OCI-LY3 (cell line): ENCODE results near the gene NAT10.

Experiments
- H2AFZ ChIP-seq: fragments of 200-600, 300-600 bp; shearing (Covaris generic); 2 replicates; pipeline ENCODE4 v1.6.0; 2014; ENCODE audit warnings: antibody characterized with exemption, low read depth, low read length
- H3K27ac ChIP-seq: fragments of 200-600, 300-600 bp; sonication (generic); 2 replicates; pipeline ENCODE4 v1.5.1; 2014; ENCODE audit warnings: mild to moderate bottlenecking, low read length, moderate library complexity, mixed read lengths
- H3K27me3 ChIP-seq: fragments of 200-600, 300-600 bp; sonication (generic); 2 replicates; pipeline ENCODE4 v1.6.1; 2014; ENCODE audit warnings: low read depth, low read length, mixed read lengths
- H3K36me3 ChIP-seq: fragments of 200-600, 300-600 bp; sonication (generic); replicated peaks from 2 replicates; pipeline ENCODE3; 2014; ENCODE audit warnings: low read depth, low read length, mixed read lengths
- H3K4me1 ChIP-seq: fragments of 300-600, 200-600 bp; sonication (generic); 2 replicates; pipeline ENCODE4 v1.6.1; 2014; ENCODE audit warnings: low read length, mixed read lengths
- H3K4me2 ChIP-seq: fragments of 200-600, 300-600 bp; sonication (generic); 2 replicates; pipeline ENCODE4 v1.6.1; 2014; ENCODE audit warnings: low read length, mixed read lengths
- H3K4me3 ChIP-seq: fragments of 300-600, 200-600 bp; sonication (generic); 2 replicates; pipeline ENCODE4 v1.5.1; 2014; ENCODE audit warnings: antibody characterized with exemption, mild to moderate bottlenecking, low read length, moderate library complexity
- H3K79me2 ChIP-seq: fragments of 300-600, 200-600 bp; shearing (Covaris generic); 2 replicates; pipeline ENCODE4 v1.6.1; 2014; ENCODE audit warnings: mild to moderate bottlenecking, low read length, mixed read lengths
- H3K9ac ChIP-seq: fragments of 300-600, 200-600 bp; shearing (Covaris generic); 2 replicates; pipeline ENCODE4 v1.6.0; 2014; ENCODE audit warnings: mild to moderate bottlenecking, low read length, moderate library complexity
- H3K9me3 ChIP-seq: fragments of 200-600, 300-600 bp; shearing (Covaris generic); 2 replicates; pipeline ENCODE4 v1.6.1; 2014; ENCODE audit warnings: low read length, mixed read lengths; ENCODE audit not compliant: insufficient read depth
- H4K20me1 ChIP-seq: fragments of 200-600, 300-600 bp; sonication (generic); 2 replicates; pipeline ENCODE4 v1.6.1; 2016; ENCODE audit warnings: low read length, mixed read lengths; ENCODE audit not compliant: insufficient read depth
- CTCF ChIP-seq: fragments of 200-600, 300-600 bp; sonication (generic); IDR thresholded peaks from 2 replicates; pipeline ENCODE4 v1.5.1; 2014; ENCODE audit warnings: antibody characterized with exemption, low read length, low read depth
- EZH2phosphoT487 ChIP-seq: fragments of 200-600 bp; shearing (Covaris generic); IDR thresholded peaks from 2 replicates; pipeline ENCODE4 v1.6.1; 2018; ENCODE audit warnings: antibody characterized with exemption, mixed run types, low read depth

Gene NAT10

GRCh38 chr11:34158661-34159060 is 53.2 kb downstream of the NAT10 start:
- peaks cover 20% of the 10 kb centered on the region for H3K36me3 ChIP-seq
- peaks cover 5% of the 10 kb centered on the region; the same call in 1 of the 2 replicates for H3K79me2 ChIP-seq
- TF ChIP-seq CTCF (no peak), EZH2phosphoT487 (no peak)
- H3K9me3 ChIP-seq, result no peaks in the 10 kb centered on the region
- H3K4me1 ChIP-seq, result peaks cover 16% of the 10 kb centered on the region
- H3K4me3 ChIP-seq, result no peak overlapping the region
- H3K27ac ChIP-seq, result no peak overlapping the region
- no peaks in the 10 kb centered on the region for H3K27me3 ChIP-seq
- H2AFZ ChIP-seq, result no peak overlapping the region
- no peak overlapping the region for H3K4me2 ChIP-seq
- H4K20me1 ChIP-seq, result no peaks in the 10 kb centered on the region
- no peak overlapping the region for H3K9ac ChIP-seq

- Histone ChIP-seq H3K9ac (no peak overlapping the region), H3K4me1 (peaks cover under 1% of the 10 kb centered on the region), H2AFZ (no peak overlapping the region), H3K27me3 (no peaks in the 10 kb centered on the region), H4K20me1 (no peaks in the 10 kb centered on the region), H3K79me2 (no peaks in the 10 kb centered on the region), H3K4me2 (no peak overlapping the region), H3K27ac (no peak overlapping the region), H3K9me3 (no peaks in the 10 kb centered on the region), H3K36me3 (peaks cover 12% of the 10 kb centered on the region), H3K4me3 (no peak overlapping the region)
- no peak for TF ChIP-seq EZH2phosphoT487
- no peak for TF ChIP-seq CTCF
These were observed 54.8 kb downstream of the NAT10 start for GRCh38 chr11:34160049-34160721.

DNA sequence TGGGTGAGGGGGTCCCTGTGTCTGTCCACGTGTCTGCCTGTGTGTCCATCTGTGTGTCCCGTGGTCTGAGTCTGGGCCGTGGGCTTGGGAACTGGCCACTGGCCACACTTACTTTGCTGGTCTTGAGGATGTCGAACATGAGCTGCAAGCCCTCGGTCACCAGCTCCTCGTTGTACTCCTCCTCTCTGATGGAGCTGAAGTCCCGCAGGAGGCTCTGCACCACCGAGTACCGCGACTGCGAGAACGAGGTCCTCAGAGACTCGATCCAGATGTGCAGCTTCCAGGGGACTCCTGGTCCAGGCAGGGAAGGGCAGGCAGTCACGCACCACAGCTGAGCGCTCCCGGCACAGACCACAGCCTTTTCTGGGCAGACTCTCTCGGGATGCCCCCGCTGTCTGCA is 55.4 kb downstream of the NAT10 start:
- Histone ChIP-seq H3K27me3 (no peaks in the 10 kb centered on the region), H3K9me3 (no peaks in the 10 kb centered on the region), H3K36me3 (peaks cover 6% of the 10 kb centered on the region), H3K4me2 (no peak overlapping the region), H3K9ac (no peak overlapping the region), H4K20me1 (no peaks in the 10 kb centered on the region), H2AFZ (no peak overlapping the region), H3K4me1 (no peaks in the 10 kb centered on the region), H3K4me3 (no peak overlapping the region), H3K79me2 (no peaks in the 10 kb centered on the region), H3K27ac (no peak overlapping the region)
- TF ChIP-seq EZH2phosphoT487 (no peak), CTCF (no peak)

DNA sequence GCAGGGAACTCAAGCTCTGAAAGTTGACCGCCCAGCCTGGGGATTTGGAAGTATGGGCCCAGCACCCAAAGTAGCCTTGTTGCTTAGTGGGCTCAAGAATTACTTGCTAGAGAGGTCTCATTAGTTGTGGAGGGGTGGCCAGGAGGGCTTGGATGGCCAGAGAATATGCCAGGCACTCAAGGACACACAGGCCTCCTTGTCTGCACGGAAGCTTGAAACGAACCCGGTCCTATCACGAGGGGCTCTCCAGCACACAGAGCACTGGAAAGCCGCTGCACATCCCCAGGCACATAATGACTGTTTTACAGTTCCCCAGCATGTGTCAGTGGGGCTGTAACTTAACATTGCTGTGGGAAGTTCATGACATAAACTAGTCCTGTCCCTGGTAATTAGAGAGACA is 55.9 kb downstream of the NAT10 start:
- peaks cover 6% of the 10 kb centered on the region for H3K36me3 ChIP-seq
- H3K4me2 ChIP-seq, result no peak overlapping the region
- H4K20me1 ChIP-seq, result no peaks in the 10 kb centered on the region
- H3K79me2 ChIP-seq, result no peaks in the 10 kb centered on the region
- no peaks in the 10 kb centered on the region for H3K9me3 ChIP-seq
- no peak for TF ChIP-seq EZH2phosphoT487
- no peak for TF ChIP-seq CTCF
- H2AFZ ChIP-seq, result no peak overlapping the region
- no peak overlapping the region for H3K9ac ChIP-seq
- H3K4me3 ChIP-seq, result no peak overlapping the region
- no peaks in the 10 kb centered on the region for H3K4me1 ChIP-seq
- H3K27ac ChIP-seq, result no peak overlapping the region
- no peaks in the 10 kb centered on the region for H3K27me3 ChIP-seq
